A673 (cell line): ENCODE results near the gene KIAA0586.
"Not testable (repeated sequence)": the region's sequence is repeated elsewhere in the genome, so short reads cannot be mapped to it uniquely, and the experiment has no call there.

Source experiments
- CTCF ChIP-seq: fragments of 300-800, 200-600 bp; sonication (generic); conservative IDR thresholded peaks from 2 replicates; pipeline ENCODE4 v1.5.1; 2017; ENCODE audit warnings: low read depth, mild to moderate bottlenecking, antibody characterized with exemption, low read length, moderate library complexity, mixed read lengths
- EZH2 ChIP-seq: fragments of 200-600 bp; sonication (generic); IDR thresholded peaks from 2 replicates; pipeline ENCODE4 v1.6.1; 2017; ENCODE audit warnings: borderline replicate concordance, low read depth, mild to moderate bottlenecking, mixed read lengths, antibody characterized with exemption, low read length; ENCODE audit not compliant: poor library complexity, severe bottlenecking

GRCh38 chr14:58588321-58588720 is 160.8 kb downstream of the KIAA0586 start:
- TF ChIP-seq CTCF, EZH2: not testable (repeated sequence)
